ENCODE data around the gene DYRK3. TPM values are rescaled to one million over a fixed set of nuclear protein-coding genes. Genes with fewer than 3 reads are reported as not detected.

Gene DYRK3
- total and polyA plus RNA-seq, 9 of the 15 experiments (the other 6 are each of a cell fraction or from before 2014, with no cell fraction given): 4.5 to 33.7 (median 25.7) TPM

- TF ChIP-seq, protein P1, sequence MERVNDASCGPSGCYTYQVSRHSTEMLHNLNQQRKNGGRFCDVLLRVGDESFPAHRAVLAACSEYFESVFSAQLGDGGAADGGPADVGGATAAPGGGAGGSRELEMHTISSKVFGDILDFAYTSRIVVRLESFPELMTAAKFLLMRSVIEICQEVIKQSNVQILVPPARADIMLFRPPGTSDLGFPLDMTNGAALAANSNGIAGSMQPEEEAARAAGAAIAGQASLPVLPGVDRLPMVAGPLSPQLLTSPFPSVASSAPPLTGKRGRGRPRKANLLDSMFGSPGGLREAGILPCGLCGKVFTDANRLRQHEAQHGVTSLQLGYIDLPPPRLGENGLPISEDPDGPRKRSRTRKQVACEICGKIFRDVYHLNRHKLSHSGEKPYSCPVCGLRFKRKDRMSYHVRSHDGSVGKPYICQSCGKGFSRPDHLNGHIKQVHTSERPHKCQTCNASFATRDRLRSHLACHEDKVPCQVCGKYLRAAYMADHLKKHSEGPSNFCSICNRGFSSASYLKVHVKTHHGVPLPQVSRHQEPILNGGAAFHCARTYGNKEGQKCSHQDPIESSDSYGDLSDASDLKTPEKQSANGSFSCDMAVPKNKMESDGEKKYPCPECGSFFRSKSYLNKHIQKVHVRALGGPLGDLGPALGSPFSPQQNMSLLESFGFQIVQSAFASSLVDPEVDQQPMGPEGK (CRISPR knock-in tag; IDR thresholded peaks at IDR 0.05; ENCODE audit: borderline replicate concordance): peak; percentile 85; the same call in 1 of the 2 replicates
- peak; percentile 99 to 100 for TF ChIP-seq MAZ (CRISPR knock-in tag; conservative IDR thresholded peaks at IDR 0.05 in 1 of 2, IDR thresholded peaks at IDR 0.05 in 1 of 2)
- no peak for TF ChIP-seq STAT5B (CRISPR knock-in tag; IDR thresholded peaks at IDR 0.05)
- TF ChIP-seq PHF8 (IDR thresholded peaks at IDR 0.05; ENCODE audit: borderline replicate concordance, low read length): peak; percentile 100
- TF ChIP-seq MYBL2 (IDR thresholded peaks at IDR 0.05; ENCODE audit: low read depth): no peak
- no peak for TF ChIP-seq MYBL2 (CRISPR knock-in tag; IDR thresholded peaks at IDR 0.05; ENCODE audit: borderline replicate concordance)
- no peak for TF ChIP-seq SRSF7 (optimal IDR thresholded peaks at IDR 0.05; ENCODE audit: low read depth, low read length)
- TF ChIP-seq, protein P2, sequence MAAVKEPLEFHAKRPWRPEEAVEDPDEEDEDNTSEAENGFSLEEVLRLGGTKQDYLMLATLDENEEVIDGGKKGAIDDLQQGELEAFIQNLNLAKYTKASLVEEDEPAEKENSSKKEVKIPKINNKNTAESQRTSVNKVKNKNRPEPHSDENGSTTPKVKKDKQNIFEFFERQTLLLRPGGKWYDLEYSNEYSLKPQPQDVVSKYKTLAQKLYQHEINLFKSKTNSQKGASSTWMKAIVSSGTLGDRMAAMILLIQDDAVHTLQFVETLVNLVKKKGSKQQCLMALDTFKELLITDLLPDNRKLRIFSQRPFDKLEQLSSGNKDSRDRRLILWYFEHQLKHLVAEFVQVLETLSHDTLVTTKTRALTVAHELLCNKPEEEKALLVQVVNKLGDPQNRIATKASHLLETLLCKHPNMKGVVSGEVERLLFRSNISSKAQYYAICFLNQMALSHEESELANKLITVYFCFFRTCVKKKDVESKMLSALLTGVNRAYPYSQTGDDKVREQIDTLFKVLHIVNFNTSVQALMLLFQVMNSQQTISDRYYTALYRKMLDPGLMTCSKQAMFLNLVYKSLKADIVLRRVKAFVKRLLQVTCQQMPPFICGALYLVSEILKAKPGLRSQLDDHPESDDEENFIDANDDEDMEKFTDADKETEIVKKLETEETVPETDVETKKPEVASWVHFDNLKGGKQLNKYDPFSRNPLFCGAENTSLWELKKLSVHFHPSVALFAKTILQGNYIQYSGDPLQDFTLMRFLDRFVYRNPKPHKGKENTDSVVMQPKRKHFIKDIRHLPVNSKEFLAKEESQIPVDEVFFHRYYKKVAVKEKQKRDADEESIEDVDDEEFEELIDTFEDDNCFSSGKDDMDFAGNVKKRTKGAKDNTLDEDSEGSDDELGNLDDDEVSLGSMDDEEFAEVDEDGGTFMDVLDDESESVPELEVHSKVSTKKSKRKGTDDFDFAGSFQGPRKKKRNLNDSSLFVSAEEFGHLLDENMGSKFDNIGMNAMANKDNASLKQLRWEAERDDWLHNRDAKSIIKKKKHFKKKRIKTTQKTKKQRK (IDR thresholded peaks at IDR 0.05; ENCODE audit: borderline replicate concordance, low read depth, low read length): peak; percentile 34; the same call in 1 of the 2 replicates
- TF ChIP-seq PHB2 (IDR thresholded peaks at IDR 0.05; ENCODE audit: low read depth): no peak
- TF ChIP-seq GATAD2B (IDR thresholded peaks at IDR 0.05; ENCODE audit: borderline replicate concordance): peak; percentile 99
- peak; percentile 91 to 99; a peak in 3 of 4 replicates for TF ChIP-seq HDAC1 (IDR thresholded peaks at IDR 0.05)
- no peak for TF ChIP-seq USF1 (CRISPR knock-in tag; IDR thresholded peaks at IDR 0.05)
- TF ChIP-seq FOXA1 (IDR thresholded peaks at IDR 0.05; ENCODE audit: borderline replicate concordance): no peak
- TF ChIP-seq, protein P3, sequence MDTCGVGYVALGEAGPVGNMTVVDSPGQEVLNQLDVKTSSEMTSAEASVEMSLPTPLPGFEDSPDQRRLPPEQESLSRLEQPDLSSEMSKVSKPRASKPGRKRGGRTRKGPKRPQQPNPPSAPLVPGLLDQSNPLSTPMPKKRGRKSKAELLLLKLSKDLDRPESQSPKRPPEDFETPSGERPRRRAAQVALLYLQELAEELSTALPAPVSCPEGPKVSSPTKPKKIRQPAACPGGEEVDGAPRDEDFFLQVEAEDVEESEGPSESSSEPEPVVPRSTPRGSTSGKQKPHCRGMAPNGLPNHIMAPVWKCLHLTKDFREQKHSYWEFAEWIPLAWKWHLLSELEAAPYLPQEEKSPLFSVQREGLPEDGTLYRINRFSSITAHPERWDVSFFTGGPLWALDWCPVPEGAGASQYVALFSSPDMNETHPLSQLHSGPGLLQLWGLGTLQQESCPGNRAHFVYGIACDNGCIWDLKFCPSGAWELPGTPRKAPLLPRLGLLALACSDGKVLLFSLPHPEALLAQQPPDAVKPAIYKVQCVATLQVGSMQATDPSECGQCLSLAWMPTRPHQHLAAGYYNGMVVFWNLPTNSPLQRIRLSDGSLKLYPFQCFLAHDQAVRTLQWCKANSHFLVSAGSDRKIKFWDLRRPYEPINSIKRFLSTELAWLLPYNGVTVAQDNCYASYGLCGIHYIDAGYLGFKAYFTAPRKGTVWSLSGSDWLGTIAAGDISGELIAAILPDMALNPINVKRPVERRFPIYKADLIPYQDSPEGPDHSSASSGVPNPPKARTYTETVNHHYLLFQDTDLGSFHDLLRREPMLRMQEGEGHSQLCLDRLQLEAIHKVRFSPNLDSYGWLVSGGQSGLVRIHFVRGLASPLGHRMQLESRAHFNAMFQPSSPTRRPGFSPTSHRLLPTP (IDR thresholded peaks at IDR 0.05; ENCODE audit: borderline replicate concordance, extremely low read depth, insufficient read length): no peak
- TF ChIP-seq SIX5 (IDR thresholded peaks at IDR 0.05; ENCODE audit: borderline replicate concordance in 1 of 2, insufficient read depth in 1 of 2, low read depth in 1 of 2, low read length in 2 of 2): peak; percentile 69 to 77; a peak in 3 of 4 replicates
- TF ChIP-seq DPF2 (IDR thresholded peaks at IDR 0.05): 0 out of 2 replicates have a peak, but pooled peaks have one; percentile 12
- TF ChIP-seq SIN3A (IDR thresholded peaks at IDR 0.05; ENCODE audit: borderline replicate concordance in 2 of 2, control insufficient read depth in 1 of 2, low read depth in 2 of 2, low read length in 2 of 2): peak; percentile 89 to 97; a peak in 3 of 4 replicates
Measured at GRCh38 chr1:206612129-206612876, 23.0 kb upstream of the DYRK3 start, which contains the start of gene EIF2D (continued).
